ENCODE data around the gene SEC24B.
"Not testable (repeated sequence)": the region's sequence is repeated elsewhere in the genome, so short reads cannot be mapped to it uniquely, and the experiment has no call there.

Gene SEC24B

DNA sequence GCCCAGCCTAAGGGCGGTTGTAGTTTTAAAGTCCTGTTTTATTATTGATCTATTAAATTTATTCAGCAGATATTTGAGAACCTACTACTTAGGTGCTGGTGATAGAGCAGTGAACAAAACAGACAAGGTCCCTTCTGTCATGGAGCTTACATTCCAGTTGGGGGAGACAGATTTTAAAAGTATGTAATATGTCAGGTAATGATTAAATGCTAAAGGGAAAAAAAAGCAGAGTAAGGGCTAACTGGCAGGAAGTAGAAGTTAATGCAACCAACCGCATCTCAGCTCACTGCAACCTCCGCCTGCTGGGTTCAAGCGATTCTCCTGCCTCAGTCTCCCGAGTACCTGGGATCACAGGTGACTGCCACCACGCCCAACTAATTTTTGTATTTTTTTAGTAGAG is 118.6 kb downstream of the SEC24B start:
- no peak for TF ChIP-seq CTCF (IDR thresholded peaks at IDR 0.05)
- Mint-ChIP-seq H3K9me3 (peaks cover 4% of the 10 kb centered on the region), H3K4me1 (no peaks in the 10 kb centered on the region), H3K4me3 (no peak overlapping the region), H3K36me3 (ENCODE audit: low read depth) (peaks cover 43% of the 10 kb centered on the region), H3K27ac (no peak overlapping the region), H3K27me3 (ENCODE audit: low read depth, poor library complexity) (peaks cover 6% of the 10 kb centered on the region)
- no peak for DNase-seq

- Mint-ChIP-seq H3K9me3 (peaks cover 7% of the 10 kb centered on the region), H3K27me3 (ENCODE audit: low read depth, poor library complexity) (peaks cover 6% of the 10 kb centered on the region), H3K4me3 (no peak overlapping the region), H3K27ac (no peak overlapping the region), H3K4me1 (no peaks in the 10 kb centered on the region), H3K36me3 (ENCODE audit: low read depth) (peaks cover 40% of the 10 kb centered on the region)
- no peak for DNase-seq
- TF ChIP-seq CTCF (IDR thresholded peaks at IDR 0.05), result no peak
Observed at GRCh38 chr4:109553130-109553529, 119.5 kb downstream of the SEC24B start.

- H3K36me3 Mint-ChIP-seq (ENCODE audit: low read depth), result peaks cover 41% of the 10 kb centered on the region
- peaks cover 17% of the 10 kb centered on the region for H3K4me1 Mint-ChIP-seq
- no peak for TF ChIP-seq CTCF (IDR thresholded peaks at IDR 0.05)
- no peak overlapping the region for H3K27ac Mint-ChIP-seq
- no peak for DNase-seq
- no peak overlapping the region for H3K4me3 Mint-ChIP-seq
- peaks cover 13% of the 10 kb centered on the region for H3K27me3 Mint-ChIP-seq (ENCODE audit: low read depth, poor library complexity)
- peaks cover 10% of the 10 kb centered on the region for H3K9me3 Mint-ChIP-seq
Observed at GRCh38 chr4:109554971-109555370, 121.4 kb downstream of the SEC24B start.

DNA sequence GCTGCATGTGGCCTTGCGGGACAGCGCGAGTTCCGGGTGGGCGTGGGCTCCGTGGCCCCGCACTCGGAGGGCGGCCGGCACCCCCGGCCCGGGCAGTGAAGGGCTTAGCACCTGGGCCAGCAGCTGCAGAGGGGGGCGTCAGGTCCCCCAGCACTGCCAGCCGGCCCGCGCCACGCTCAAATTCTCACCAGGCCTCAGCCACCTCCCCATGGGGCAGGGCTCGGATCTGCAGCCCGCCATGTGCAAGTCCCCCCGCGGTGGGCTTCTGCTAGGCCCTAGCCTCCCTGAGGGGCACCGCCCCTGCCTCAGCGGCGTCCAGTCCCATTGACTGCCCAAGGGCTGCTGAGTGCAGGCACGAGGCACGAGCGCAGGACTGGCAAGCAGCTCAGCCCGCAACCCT is 123.8 kb downstream of the SEC24B start:
- no peak for DNase-seq
- Mint-ChIP-seq H3K36me3 (ENCODE audit: low read depth) (peaks cover 41% of the 10 kb centered on the region), H3K4me1 (peaks cover 35% of the 10 kb centered on the region), H3K9me3 (peaks cover 10% of the 10 kb centered on the region), H3K4me3 (no peak overlapping the region), H3K27ac (no peak overlapping the region), H3K27me3 (ENCODE audit: low read depth, poor library complexity) (peaks cover 20% of the 10 kb centered on the region)
- no peak for TF ChIP-seq CTCF (IDR thresholded peaks at IDR 0.05)

- peaks cover 42% of the 10 kb centered on the region for H3K4me1 Mint-ChIP-seq
- peak; percentile 10 for DNase-seq
- peaks cover 16% of the 10 kb centered on the region for H3K27me3 Mint-ChIP-seq (ENCODE audit: low read depth, poor library complexity)
- H3K4me3 Mint-ChIP-seq, result peak overlapping the region; percentile 60
- H3K36me3 Mint-ChIP-seq (ENCODE audit: low read depth), result peaks cover 37% of the 10 kb centered on the region
- H3K9me3 Mint-ChIP-seq, result peaks cover 10% of the 10 kb centered on the region
- H3K27ac Mint-ChIP-seq, result not testable (repeated sequence)
Observed at GRCh38 chr4:109558095-109558494, 124.5 kb downstream of the SEC24B start.

DNA sequence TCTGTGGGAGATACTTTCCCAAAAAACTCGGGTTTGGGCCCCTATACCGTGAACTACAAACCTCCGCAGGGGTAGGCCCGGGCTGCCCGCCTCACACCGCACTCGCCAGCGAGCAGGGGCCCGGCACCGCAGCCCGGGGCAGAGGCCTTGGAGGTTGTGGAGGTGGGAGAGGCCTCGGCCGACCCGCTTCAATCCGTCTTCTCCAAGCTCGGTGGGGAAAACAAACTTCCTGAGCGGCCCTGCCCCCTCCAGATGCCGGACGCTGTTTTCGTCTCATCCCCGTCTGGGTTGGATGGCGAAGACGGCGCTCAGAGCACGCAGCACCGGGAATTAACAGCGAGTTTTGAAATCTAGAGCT is 126.0 kb downstream of the SEC24B start:
- Mint-ChIP-seq H3K36me3 (ENCODE audit: low read depth) (peaks cover 30% of the 10 kb centered on the region), H3K4me1 (peaks cover 44% of the 10 kb centered on the region), H3K27me3 (ENCODE audit: low read depth, poor library complexity) (peaks cover 18% of the 10 kb centered on the region), H3K27ac (no peak overlapping the region), H3K4me3 (peak overlapping the region; percentile 83), H3K9me3 (peaks cover 10% of the 10 kb centered on the region)
- no peak for TF ChIP-seq CTCF (IDR thresholded peaks at IDR 0.05)
- peak; percentile 47 for DNase-seq
